ENCODE data around the gene PPP2R5C. TPM values are rescaled to one million over a fixed set of nuclear protein-coding genes. Genes with fewer than 3 reads are reported as not detected.

Gene PPP2R5C
- total RNA-seq, 2 donors from 2014 or later, result 282 to 355 TPM

- Mint-ChIP-seq H3K9me3 (peaks cover 0 to 4% of the 10 kb centered on the region in 2 donors), H3K27ac (peak overlapping the region; percentile 97 to 99), H3K36me3 (peaks cover 27 to 43% of the 10 kb centered on the region in 2 donors)
- peak; percentile 74 to 81 for DNase-seq (ENCODE audit: low spot score in 2 of 2)
- peak; percentile 88 to 90 for ATAC-seq
These were observed 48.4 kb downstream of the PPP2R5C start for GRCh38 chr14:101809671-101810514.

- Mint-ChIP-seq H3K27ac (peak overlapping the region; percentile 97 to 99), H3K9me3 (no peaks in the 10 kb centered on the region), H3K36me3 (peaks cover 27 to 43% of the 10 kb centered on the region in 2 donors)
- DNase-seq (ENCODE audit: low spot score in 2 of 2) (no peak), ATAC-seq (peak in 1 of 2 donors; percentile 44)
These were observed 49.5 kb downstream of the PPP2R5C start for GRCh38 chr14:101810897-101811621.

- Mint-ChIP-seq H3K9me3 (no peaks in the 10 kb centered on the region), H3K27ac (peak overlapping the region; percentile 86 to 97), H3K36me3 (peaks cover 27 to 43% of the 10 kb centered on the region in 2 donors)
- ATAC-seq, result no peak
- DNase-seq (ENCODE audit: low spot score in 2 of 2), result no peak
These were observed 50.6 kb downstream of the PPP2R5C start for GRCh38 chr14:101812071-101812470.

GRCh38 chr14:101813171-101813759 lies 51.8 kb downstream of the PPP2R5C start:
- Mint-ChIP-seq H3K36me3 (peaks cover 27 to 43% of the 10 kb centered on the region in 2 donors), H3K27ac (peak overlapping the region; percentile 92 to 97), H3K9me3 (no peaks in the 10 kb centered on the region)
- no peak for ATAC-seq
- no peak for DNase-seq (ENCODE audit: low spot score in 2 of 2)

- peaks cover 27 to 43% of the 10 kb centered on the region in 2 donors for H3K36me3 Mint-ChIP-seq
- H3K9me3 Mint-ChIP-seq, result no peaks in the 10 kb centered on the region
- peak overlapping the region; percentile 96 to 97 for H3K27ac Mint-ChIP-seq
- DNase-seq (ENCODE audit: low spot score in 2 of 2) (no peak), ATAC-seq (no peak)
These were observed 52.3 kb downstream of the PPP2R5C start for GRCh38 chr14:101813833-101814232.

- Mint-ChIP-seq H3K9me3 (no peaks in the 10 kb centered on the region), H3K27ac (peak overlapping the region; percentile 96 to 97), H3K36me3 (peaks cover 35 to 47% of the 10 kb centered on the region in 2 donors)
- no peak for DNase-seq (ENCODE audit: low spot score in 2 of 2)
- peak; percentile 13 to 26 for ATAC-seq
These were observed 53.4 kb downstream of the PPP2R5C start for GRCh38 chr14:101814934-101815333.

- Mint-ChIP-seq H3K27ac (peak overlapping the region; percentile 96 to 97), H3K9me3 (no peaks in the 10 kb centered on the region), H3K36me3 (peaks cover 26 to 37% of the 10 kb centered on the region in 2 donors)
- DNase-seq (ENCODE audit: low spot score in 2 of 2), result no peak
- no peak for ATAC-seq
These were observed 54.5 kb downstream of the PPP2R5C start for GRCh38 chr14:101815994-101816393.

GRCh38 chr14:101817501-101818001 lies 56.0 kb downstream of the PPP2R5C start:
- H3K36me3 Mint-ChIP-seq, result peaks cover 18 to 25% of the 10 kb centered on the region in 2 donors
- peak overlapping the region; percentile 89 to 97 for H3K27ac Mint-ChIP-seq
- DNase-seq (ENCODE audit: low spot score in 2 of 2), result no peak
- no peaks in the 10 kb centered on the region for H3K9me3 Mint-ChIP-seq
- ATAC-seq, result peak; percentile 38 to 62

- peak in 1 of 2 donors; percentile 3 for ATAC-seq
- H3K27ac Mint-ChIP-seq, result peak overlapping the region; percentile 89 to 97
- DNase-seq (ENCODE audit: low spot score in 2 of 2), result peak; percentile 48 to 70
- no peaks in the 10 kb centered on the region for H3K9me3 Mint-ChIP-seq
- peaks cover 10 to 25% of the 10 kb centered on the region in 2 donors for H3K36me3 Mint-ChIP-seq
These were observed 57.9 kb downstream of the PPP2R5C start for GRCh38 chr14:101819251-101819990.

- no peaks in the 10 kb centered on the region for H3K9me3 Mint-ChIP-seq
- H3K27ac Mint-ChIP-seq, result peak overlapping the region; percentile 89 to 97
- DNase-seq (ENCODE audit: low spot score in 2 of 2), result no peak
- peaks cover 8 to 25% of the 10 kb centered on the region in 2 donors for H3K36me3 Mint-ChIP-seq
- peak in 1 of 2 donors; percentile 11 for ATAC-seq
These were observed 58.8 kb downstream of the PPP2R5C start for GRCh38 chr14:101820283-101820798.

- no peaks in the 10 kb centered on the region for H3K9me3 Mint-ChIP-seq
- H3K27ac Mint-ChIP-seq, result peak overlapping the region; percentile 97 to 98
- peaks cover 13 to 37% of the 10 kb centered on the region in 2 donors for H3K36me3 Mint-ChIP-seq
- ATAC-seq (no peak), DNase-seq (ENCODE audit: low spot score in 2 of 2) (no peak)
These were observed 60.0 kb downstream of the PPP2R5C start for GRCh38 chr14:101821528-101821927.

- DNase-seq (ENCODE audit: low spot score in 2 of 2) (no peak), ATAC-seq (no peak)
- peaks cover 22 to 49% of the 10 kb centered on the region in 2 donors for H3K36me3 Mint-ChIP-seq
- peak overlapping the region; percentile 97 to 98 for H3K27ac Mint-ChIP-seq
- no peaks in the 10 kb centered on the region for H3K9me3 Mint-ChIP-seq
These were observed 61.6 kb downstream of the PPP2R5C start for GRCh38 chr14:101823066-101823465.

GRCh38 chr14:101823511-101824120 lies 62.1 kb downstream of the PPP2R5C start:
- Mint-ChIP-seq H3K9me3 (no peaks in the 10 kb centered on the region), H3K36me3 (peaks cover 24 to 51% of the 10 kb centered on the region in 2 donors), H3K27ac (peak overlapping the region; percentile 97 to 98)
- peak; percentile 70 to 85 for DNase-seq (ENCODE audit: low spot score in 2 of 2)
- peak; percentile 80 to 84 for ATAC-seq

- Mint-ChIP-seq H3K9me3 (no peaks in the 10 kb centered on the region), H3K36me3 (peaks cover 20 to 46% of the 10 kb centered on the region in 2 donors), H3K27ac (peak overlapping the region; percentile 97 to 98)
- ATAC-seq, result peak in 1 of 2 donors; percentile 5
- no peak for DNase-seq (ENCODE audit: low spot score in 2 of 2)
These were observed 62.8 kb downstream of the PPP2R5C start for GRCh38 chr14:101824339-101824727.

- no peak for ATAC-seq
- no peak for DNase-seq (ENCODE audit: low spot score in 2 of 2)
- H3K9me3 Mint-ChIP-seq, result no peaks in the 10 kb centered on the region
- peak overlapping the region; percentile 97 to 98 for H3K27ac Mint-ChIP-seq
- peaks cover 24 to 51% of the 10 kb centered on the region in 2 donors for H3K36me3 Mint-ChIP-seq
These were observed 64.3 kb downstream of the PPP2R5C start for GRCh38 chr14:101825797-101826196.

Data from activated naive CD4-positive, alpha-beta T cell treated with anti-CD3 and anti-CD28 coated beads, Interleukin-2, amount 50 U/mL, for 72 hours (primary cell).